Myometrial cell (primary cell): ENCODE data around the gene PLET1. TPM values are rescaled to one million over a fixed set of nuclear protein-coding genes. Genes with fewer than 3 reads are reported as not detected.

Source experiments
- total RNA-seq: library from RNA; depleted of rRNA; stranded (reverse); fragments of >200 nt; gene quantifications from 2 replicates; pipeline ENCODE4 v1.2.3, GENCODE V29; 2015

PLET1 gene
- total RNA-seq: not detected in 2 replicates

GRCh38 chr11:112260490-112260889, at the start of gene PLET1:
Gene PLET1 (minus strand): TSS chr11:112260860. CDS start chr11:112260589, 271 bp downstream.

GRCh38 chr11:112226062-112226830, 34.4 kb downstream of the PLET1 start, which contains the start of gene PTS:
Gene PTS (plus strand): TSS chr11:112226428. CDS start chr11:112226444, 16 bp downstream.

Other genes starting within 250 kb of the PLET1 start
- 40.1 and 47.3 TPM in 2 replicates for gene DLAT, start 235.5 kb downstream of the PLET1 start, total RNA-seq
- gene PIH1D2, start 186.8 kb downstream of the PLET1 start, total RNA-seq: 1.2 and 4.9 TPM in 2 replicates
- 8.9 and 13.3 TPM in 2 replicates for gene NKAPD1, start 186.6 kb downstream of the PLET1 start, total RNA-seq
- gene TIMM8B, start 174.1 kb downstream of the PLET1 start, total RNA-seq: 40.2 and 48.7 TPM in 2 replicates
- 146 and 150 TPM in 2 replicates for gene SDHD, start 174.0 kb downstream of the PLET1 start, total RNA-seq
- 22.3 and 26.8 TPM in 2 replicates for gene IL18, start 96.8 kb downstream of the PLET1 start, total RNA-seq
- not detected in 2 replicates for gene TEX12, start 93.5 kb downstream of the PLET1 start, total RNA-seq
- gene BCO2, start 85.3 kb downstream of the PLET1 start, total RNA-seq: 3.7 and 7.1 TPM in 2 replicates
- gene PTS, start 34.4 kb downstream of the PLET1 start, total RNA-seq: 38.3 and 44.4 TPM in 2 replicates